Dedifferentiated amniotic fluid mesenchymal stem cell (primary cell): ENCODE data around the gene GMDS.

ENCODE experiments used
- DNase-seq: peaks from one replicate; pipeline ENCODE4 v3.0.0-alpha.2; 2016; ENCODE audit errors: extremely low spot score

Gene GMDS

DNA sequence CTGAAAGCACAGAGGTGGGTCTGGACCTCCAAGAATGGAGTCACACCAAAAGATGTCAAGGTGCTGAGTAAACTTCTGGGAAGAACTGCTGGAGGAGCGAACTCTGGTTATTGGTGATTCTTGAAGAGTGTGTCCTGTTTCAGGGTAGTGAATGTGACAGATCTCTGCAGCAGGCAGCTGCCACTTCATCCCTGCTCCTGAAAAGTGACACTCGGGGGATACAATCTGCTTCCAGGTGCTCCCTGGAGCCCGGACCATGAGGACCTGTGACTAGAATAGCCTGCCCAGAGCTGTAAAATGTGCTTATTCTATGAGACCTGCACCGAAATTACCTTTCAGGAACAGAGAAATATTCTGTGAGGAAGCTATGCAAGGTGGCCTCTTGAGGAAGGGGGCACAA is 444.6 kb downstream of the GMDS start:
- DNase-seq, result no peak

DNA sequence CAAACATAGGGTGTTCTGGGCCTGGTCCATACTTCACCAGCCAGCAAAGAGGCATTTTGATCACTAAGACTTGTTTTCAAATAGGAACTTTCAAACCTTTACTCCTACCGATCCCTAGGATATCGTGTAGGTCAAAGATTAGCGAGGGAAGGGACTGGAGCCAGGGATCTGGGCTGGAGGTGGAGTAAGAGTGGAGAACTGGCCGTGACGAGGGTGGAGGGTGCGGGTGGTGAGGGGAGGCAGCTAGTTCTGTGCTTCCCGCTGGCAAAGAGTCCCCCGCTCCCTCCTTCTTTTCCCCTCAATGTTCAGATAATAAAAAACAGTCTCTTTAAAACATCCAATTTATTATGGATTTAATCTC is 446.5 kb downstream of the GMDS start:
- DNase-seq, result no peak

DNA sequence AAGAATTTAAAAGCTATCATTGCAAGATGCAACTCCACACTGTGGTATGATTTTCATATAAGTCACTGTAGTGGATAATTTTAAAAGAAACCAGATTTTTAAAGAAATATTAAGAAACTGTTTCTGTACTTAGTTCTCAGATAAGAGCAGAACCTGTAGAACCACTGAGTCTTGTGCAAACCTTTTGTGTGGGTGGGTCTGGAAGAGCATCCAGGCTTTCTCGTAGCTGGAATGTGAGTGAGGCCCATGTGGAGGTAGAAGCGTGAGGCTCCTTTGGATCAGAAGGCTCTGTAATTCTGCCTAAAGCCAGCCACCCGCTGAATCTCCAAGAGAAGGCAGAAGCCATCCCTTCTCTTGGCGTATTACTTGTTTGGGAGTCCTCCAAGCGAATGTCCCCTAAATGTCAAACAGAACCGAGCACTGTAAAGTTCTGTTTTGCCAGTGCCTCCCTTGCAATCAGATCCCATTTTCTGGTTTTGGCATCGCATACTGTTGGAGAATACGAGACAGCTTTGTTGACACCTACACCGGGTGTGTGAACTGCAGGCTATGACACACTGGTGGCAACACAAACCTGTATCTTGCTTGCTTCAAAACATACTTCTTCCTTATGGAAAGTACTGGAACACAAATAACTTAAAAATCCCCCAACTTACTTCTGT is 447.0 kb downstream of the GMDS start:
- DNase-seq, result no peak

DNA sequence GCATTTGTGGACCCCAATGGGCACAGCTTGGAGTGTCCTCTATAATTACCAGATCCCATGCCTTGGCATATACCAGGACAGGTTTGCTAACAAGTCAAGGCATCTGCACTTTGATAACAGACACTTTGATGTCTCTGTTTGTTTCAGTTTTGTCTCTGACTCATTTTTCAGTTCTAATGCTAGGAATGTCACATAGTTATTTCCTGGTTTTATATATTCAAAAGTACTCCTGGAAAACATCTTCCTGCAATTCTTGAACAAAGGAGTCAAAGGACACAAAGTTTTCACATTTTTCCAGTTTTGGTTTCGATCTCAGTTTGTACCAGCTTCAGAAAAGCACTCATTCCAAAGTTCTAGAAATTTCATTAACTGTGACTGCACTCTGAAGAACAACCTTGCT is 447.6 kb downstream of the GMDS start:
- no peak for DNase-seq

DNA sequence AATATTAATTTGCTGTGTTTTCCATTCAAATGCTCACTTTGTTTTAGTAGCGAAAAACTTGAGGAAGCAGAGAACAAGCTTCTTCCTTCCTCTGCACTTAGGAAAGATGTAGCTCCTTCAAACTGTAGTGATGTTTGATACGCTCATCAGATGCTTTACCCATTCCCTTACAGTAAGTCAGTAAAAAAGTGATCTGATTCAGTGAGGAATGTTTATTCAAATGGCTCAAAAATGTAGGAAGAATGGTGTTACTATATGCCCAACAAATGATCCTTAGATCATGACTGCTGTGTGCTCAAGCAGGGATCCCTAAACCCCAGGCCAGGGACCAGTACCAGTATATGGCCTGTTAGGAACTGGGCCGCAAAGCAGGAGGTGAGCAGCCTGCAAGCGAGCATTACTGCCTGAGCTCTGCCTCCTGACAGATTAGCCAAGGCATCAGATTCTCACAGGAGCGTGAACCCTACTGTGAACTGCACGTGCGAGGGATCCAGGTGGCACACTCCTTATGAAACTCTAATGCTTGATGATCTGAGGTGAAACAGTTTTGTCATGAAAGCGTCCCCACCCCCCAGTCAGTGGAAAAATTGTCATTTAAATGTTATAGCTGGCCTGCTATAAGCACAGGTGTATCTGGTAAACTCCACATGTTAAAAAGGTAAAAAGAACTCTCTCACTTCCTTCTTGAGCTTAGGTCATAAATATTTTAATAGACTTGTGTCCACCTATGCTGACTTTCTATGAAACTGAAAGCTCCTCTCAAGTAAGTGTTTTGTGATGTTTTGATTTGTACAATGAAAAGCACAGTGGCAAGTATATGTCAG is 448.5 kb downstream of the GMDS start:
- no peak for DNase-seq

DNA sequence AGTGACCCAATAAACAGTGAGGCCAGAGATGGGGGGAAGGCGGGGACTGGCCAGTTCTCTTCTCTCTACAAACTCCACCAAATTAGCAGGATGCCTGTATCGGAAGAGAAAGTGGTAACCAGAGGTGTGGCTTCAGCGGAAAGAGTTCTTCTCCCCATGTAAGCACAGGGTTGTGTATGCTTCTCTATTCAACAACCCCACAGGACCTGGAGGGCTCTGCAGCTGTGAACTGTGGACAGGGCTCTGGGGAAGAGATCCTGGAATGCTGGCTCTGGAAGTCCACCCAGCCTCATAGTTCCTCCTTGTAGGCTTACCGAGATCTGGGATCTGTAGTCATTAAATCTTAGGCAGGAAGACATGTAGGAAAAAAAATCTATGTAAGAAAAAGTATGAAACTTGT is 449.5 kb downstream of the GMDS start:
- DNase-seq, result no peak

DNA sequence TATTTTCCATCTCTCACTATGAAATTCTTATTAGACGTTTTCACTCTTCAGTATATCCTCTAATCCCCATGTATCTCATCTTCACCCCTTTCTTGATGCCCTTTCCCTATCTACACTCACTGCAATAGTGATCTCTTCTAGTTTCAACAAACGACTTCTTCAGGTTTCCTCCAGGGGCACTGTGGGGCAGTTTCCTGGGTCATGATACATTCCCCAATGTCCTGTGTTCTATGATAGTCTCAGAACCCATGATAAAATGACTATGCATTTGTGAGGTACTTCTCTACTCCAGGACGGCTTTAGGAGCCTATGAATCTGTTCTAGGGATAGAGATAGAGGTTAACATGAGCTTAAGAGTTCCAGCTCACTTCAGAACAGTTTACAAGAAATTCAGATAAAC is 452.4 kb downstream of the GMDS start:
- DNase-seq, result no peak

DNA sequence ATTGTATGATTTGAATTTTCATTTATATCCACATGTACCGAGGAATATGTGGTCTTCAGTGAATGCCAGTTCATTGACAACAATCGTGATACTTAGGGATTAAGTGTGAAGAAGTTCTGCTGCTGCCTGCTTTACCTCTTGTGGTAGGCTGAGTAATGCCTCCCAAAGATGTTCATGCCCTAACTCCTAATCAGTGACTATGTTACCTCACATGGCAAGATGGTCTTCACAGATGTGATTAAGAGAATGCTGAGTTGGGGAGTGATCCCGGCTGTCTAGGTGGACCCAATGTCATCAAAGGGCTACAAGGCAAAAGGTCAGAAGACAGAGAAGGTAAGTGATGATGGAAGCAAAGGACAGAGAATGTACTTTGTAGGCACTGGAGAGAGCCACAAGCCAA is 454.7 kb downstream of the GMDS start:
- no peak for DNase-seq

DNA sequence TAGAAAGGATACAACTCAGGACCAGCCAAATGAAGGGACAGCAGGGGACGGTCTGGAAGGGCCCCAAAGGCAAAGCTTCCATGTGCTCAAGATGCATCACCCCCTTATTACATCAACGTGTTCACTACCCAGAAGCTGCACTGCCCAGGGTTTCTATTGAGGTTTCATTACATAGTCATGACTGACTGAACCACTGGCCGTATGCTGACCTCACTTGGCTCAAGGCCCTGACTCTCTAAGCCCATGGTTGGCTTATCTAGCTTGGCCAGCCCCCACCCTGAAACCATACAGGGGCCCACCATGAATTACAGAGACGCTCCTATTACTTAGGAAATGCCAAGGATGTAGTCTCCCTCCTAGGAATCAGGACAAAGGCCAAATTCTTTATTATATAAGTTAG is 456.3 kb downstream of the GMDS start:
- DNase-seq, result no peak

DNA sequence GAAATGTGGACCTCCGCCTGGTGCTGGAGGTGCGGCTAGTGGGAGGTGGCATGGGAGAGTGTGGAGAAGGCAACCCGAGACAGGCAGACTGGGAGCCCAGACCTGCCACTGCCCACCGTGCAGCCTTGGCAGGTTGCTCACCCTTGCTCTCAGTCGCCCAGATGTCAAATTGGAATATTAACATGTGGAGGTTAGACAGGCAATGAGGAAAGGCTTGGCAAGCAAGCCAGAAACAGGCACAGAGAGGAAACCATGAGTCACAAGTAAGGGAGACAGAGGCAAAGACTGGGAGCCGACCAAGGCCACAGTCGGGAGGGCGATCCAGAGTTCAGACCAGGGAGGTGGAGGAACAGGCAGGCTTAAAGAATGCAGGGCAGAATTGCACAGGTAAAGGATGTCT is 457.5 kb downstream of the GMDS start:
- DNase-seq, result peak; percentile 39

DNA sequence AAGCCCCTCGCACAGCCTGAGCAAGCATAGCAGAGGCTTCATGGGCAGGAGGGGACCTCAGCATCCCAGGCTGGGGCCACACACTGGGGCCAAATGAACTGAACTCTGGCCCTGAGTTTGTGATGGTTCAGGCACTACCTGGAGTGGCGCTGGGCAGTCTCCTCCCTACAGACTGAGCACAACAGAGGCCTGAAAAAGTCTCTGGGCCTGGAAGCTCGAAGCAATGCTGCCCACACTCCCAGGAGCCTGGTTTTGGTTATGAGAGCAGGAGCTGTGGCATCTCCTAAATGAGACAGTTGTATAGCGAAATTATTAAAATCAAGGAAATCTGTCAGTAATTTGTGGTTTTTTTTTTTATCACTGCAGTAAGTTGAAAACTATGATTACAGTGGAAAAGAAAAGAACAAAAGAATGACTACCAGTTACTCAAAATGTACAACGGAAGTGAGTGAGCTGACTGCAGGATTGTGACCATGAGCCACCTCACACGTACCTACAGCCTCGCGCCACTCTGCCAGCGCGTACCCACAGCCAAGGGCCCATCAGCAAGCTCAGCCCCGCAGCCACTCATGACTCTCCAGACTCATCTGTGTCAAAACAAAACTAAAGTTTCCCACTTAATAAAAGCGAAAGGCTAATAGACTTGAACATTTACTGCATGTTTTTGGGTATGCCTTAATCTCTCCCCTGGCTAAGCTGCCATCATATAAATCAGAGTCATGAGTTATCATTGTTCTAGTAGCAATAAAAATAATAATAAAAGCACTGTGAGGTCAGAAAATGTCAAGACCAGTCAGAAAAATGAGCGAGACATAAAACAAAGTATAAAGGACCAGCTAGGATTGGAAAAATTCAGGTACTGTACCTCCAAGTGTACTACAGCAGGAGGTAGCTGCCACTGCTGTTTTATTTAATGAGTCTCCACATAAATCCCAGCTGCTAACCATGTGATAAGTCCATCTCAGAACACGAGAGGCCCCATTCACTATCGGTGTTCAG is 458.7 kb downstream of the GMDS start:
- no peak for DNase-seq

DNA sequence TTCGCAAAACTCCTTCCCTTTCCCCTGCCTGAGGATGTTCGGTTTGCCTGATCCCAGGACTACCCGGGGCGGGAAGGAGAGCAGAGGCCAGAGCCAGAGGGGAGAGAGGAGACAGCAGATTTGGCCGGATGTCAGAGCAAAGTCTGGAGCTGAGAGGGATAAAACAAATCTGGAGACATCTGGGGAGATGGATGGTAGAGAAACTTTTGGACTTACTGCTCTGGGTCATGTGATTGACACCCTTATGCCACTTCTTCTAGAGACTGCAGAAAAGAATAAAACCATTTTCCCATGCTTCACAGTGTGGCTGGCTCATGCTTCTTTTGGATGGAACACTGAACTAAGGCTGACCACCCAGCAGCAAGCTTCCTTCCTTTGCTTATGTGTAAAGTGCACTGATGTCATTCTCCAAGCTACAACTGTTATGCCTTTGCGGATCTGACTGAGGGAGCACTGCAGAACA is 461.0 kb downstream of the GMDS start:
- DNase-seq, result no peak

DNA sequence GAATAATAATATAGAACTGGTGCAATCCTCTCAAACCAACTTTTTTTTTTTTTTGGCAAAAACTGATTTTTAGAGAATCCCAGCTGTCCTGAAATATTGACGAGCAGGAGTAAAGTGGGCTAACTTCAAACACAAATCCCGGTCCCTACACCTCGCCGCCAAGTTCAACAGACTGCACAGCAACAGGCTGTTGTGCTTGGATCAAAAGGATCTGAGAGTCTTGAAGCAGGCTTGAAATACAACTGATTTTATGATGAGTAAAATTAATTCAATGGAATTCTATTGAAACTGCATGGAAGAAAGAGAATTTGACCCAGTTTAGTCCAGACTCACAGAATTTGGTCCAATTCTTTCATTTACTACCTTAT is 463.6 kb downstream of the GMDS start:
- no peak for DNase-seq

DNA sequence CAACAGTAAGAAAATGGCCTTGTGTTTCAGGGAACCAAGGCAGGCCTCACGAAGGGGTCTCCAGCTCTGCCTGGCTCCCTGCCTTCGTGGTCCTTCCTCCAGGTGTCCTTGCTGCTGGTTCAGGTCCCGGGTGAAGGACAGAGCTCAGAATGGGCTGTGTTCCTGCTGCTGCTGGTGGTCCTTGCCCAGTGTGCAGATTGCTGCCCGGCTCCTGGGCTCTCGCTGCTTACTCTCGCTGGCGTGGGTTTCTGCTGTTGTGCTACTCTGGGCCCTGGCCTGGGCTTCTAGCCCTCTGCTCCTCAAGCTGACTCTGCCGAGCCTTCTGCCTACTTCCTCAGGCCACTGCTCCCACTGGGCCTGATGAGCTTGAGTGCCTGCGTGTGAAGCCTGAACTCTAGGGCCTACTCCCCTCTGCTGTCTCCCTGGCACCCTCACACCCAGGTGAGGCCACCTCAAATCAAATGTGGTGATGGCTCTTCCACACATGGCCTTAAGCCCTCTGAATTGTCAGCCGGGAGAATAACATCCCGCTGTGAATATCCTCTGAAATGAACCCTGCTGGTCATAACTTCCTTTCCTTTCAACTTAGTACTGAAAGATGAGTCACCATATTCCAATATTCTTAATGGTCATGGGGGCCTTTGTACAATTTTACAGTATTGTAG is 464.1 kb downstream of the GMDS start:
- DNase-seq, result no peak

DNA sequence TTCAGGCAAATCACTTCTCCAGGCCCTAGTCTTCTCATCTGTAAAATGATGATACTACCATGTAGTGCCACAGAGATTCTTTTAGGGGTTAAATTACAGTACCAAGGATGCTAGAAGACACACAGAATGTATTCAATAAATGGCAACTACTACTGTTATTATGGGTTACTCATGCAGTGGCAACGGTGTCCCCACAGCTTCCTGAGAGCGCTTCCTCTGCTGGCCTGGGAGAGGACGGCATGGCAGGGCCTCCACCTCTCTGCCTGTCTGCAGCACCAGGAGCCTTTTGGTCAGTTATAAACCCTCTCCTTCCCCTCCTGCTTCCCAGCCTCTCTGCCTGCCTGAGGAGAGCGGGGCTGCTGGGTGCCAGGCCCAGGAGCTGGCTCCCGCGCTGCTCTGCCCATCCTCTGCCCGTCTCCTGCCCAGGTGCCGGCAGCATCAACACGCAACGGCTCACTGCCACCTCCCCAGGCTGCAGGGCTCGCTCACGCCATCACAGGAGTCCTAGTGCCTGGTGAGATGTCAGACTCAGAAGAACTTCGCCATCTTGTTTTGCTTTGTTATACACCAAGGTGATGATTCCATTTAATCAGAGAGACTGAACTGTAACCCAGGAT is 465.0 kb downstream of the GMDS start:
- DNase-seq, result no peak

DNA sequence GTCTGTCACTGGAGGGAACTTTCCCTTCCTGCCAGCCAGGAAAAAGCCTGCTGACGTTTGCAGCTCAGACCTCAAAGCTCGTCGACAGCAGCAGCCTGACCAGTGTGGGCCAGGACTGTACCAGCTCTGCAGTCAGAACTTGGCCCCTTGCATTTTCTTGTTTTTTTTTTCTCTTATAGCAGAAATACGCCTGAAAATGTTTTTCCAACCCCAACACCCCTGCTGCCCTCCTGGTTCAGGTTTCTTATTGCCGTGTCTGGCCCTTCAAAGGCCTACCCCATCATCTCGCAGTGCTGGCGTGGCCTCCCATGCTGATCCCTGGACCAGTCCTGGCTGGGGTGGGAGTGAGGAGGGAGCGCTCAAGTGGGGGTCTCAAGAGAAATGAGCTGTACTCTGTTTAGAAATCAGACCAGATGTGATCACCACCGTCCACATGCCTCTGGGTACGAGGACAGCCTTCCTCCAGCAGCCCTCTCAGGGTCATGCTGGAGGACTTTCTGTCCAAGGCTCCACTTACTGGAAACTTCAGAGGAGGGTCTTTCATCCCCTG is 466.6 kb downstream of the GMDS start:
- DNase-seq, result no peak

DNA sequence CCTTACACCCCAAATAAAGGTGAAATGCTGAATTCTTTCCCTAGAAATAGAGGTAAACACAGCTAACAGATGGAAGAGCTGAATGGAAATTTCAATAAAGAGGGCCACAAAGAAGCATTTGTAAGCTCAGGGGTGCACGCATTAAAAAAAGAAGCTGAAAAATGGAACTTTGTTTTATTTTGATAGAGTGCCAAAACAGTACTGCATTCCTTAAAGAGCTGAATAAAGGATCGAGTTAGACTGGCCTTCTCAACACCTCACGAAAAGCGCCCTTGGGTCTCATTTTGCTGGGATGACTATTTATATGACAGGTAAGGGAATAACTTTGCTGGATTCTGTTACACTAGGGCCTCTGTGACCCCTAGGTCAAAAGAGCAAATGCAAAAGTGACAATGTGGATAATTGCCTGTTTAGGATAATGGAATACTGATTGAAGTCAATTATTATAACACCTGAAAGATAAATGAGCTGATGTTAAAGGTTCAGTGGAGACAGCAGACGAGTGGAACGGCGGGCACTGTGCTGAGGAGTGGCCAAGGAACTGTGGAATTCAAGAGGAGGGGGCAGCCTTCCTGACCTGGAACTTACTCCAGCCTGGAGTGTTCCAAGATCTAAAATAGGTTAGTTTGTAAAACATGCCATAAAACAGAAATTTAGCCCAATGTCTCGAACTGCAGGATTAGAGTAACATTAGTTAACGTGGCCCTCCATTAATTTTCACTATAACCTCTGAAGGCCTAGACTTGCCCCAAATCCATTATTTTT is 467.3 kb downstream of the GMDS start:
- DNase-seq, result no peak

DNA sequence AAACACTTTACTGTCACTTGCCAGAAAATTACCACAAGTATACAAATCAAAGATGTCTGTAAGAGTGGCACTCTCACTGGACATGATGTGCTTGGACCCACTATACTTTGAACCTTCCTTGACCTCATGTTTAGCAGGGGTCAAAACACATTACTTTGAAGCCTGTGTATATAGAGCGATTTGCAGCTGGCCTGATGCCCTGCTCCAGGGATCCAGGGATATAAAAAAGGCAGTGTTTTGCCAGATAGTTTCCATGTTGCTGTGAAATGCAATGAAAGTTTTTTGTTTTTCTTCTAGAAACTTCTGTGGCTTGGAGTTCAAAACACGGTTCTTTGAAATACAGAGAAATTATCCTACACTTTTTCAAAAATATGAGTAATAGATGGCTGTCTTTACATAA is 470.0 kb downstream of the GMDS start:
- DNase-seq, result no peak

DNA sequence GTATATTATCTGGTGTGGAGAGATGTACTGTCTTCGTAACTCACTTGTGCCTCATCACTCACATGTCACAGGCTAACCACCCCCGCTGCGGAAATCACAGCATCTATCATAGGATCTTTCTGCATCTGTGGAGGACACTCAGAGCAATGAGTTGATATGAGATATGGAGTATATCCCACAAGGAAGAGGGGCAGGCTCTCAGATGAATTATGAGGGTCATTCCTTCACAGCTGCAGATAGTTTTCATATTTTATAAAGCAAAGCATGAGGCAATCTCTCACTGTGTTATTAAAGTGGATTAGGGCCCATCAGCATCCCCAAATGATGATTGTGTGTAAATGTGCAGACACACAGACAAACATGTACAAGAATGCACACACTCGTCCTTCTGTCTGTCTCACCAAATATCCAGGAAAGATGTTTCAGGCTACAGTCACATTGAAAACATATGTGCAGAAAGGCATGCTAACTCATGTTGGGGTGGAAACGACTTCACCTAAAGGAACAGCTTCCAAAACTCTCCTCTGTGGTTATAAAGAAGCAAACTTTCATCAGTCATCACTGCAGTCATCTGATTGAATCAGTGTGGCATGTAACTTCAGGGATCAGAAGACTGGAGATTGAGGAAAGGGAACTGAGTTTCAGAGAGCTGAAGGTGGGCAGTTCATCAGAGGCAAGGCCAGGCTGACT is 471.0 kb downstream of the GMDS start:
- no peak for DNase-seq

DNA sequence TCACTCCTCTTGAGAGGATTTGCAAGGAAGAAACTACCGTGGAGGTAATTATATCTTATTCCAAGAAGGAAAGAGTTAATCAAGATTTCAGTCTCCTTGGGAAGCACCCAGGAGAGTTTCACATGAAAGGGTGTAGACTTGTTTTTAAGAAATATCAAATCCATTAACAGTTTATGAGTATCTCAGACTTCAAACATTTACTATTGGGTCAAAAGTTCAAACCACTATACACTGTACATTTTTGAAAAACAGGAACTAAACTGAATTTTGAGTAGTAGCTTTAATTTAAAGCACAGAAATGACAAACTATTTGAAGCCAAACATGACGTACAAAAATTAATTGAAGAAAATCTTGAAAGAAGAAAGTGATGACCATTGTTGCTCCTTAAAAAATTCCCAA is 471.7 kb downstream of the GMDS start:
- no peak for DNase-seq
